ENCODE results near the gene AGA.

DNA sequence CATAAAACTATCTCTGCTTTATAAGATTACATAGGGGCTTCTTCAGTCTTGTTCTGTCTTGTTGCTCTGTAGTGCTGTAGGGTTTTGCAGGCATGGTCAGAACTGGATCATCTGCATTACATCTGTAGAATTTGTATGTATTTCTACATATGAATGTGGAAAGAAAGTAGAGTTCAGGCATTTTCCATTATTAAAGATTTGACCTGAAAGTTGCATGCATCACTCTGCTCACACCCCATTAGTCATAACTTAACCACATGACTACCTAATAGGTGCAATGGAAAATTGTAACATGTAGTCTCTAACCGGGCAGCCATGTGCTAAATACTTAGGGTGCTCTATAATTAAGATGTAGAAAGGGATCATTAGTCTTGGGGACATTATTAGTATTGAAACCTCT is 45.7 kb upstream of the AGA start:
- TF ChIP-seq, protein P1, sequence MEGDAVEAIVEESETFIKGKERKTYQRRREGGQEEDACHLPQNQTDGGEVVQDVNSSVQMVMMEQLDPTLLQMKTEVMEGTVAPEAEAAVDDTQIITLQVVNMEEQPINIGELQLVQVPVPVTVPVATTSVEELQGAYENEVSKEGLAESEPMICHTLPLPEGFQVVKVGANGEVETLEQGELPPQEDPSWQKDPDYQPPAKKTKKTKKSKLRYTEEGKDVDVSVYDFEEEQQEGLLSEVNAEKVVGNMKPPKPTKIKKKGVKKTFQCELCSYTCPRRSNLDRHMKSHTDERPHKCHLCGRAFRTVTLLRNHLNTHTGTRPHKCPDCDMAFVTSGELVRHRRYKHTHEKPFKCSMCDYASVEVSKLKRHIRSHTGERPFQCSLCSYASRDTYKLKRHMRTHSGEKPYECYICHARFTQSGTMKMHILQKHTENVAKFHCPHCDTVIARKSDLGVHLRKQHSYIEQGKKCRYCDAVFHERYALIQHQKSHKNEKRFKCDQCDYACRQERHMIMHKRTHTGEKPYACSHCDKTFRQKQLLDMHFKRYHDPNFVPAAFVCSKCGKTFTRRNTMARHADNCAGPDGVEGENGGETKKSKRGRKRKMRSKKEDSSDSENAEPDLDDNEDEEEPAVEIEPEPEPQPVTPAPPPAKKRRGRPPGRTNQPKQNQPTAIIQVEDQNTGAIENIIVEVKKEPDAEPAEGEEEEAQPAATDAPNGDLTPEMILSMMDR (conservative IDR thresholded peaks at IDR 0.05; ENCODE audit: low read depth, low read length) = no peak
- TF ChIP-seq BHLHE40 (IDR thresholded peaks at IDR 0.05; ENCODE audit: low read depth, low read length) = no peak
- TF ChIP-seq, protein P2, sequence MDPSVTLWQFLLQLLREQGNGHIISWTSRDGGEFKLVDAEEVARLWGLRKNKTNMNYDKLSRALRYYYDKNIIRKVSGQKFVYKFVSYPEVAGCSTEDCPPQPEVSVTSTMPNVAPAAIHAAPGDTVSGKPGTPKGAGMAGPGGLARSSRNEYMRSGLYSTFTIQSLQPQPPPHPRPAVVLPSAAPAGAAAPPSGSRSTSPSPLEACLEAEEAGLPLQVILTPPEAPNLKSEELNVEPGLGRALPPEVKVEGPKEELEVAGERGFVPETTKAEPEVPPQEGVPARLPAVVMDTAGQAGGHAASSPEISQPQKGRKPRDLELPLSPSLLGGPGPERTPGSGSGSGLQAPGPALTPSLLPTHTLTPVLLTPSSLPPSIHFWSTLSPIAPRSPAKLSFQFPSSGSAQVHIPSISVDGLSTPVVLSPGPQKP (IDR thresholded peaks at IDR 0.05; ENCODE audit: borderline replicate concordance, low read depth, low read length) = no peak
- no peak for TF ChIP-seq RFX5 (IDR thresholded peaks at IDR 0.05; ENCODE audit: low read depth, low read length)
- TF ChIP-seq POLR2A (IDR thresholded peaks at IDR 0.05; ENCODE audit: low read depth, low read length) = no peak
- no peak for TF ChIP-seq CEBPB (IDR thresholded peaks at IDR 0.05; ENCODE audit: low read depth, low read length)
- TF ChIP-seq MAFK (IDR thresholded peaks at IDR 0.05; ENCODE audit: low read depth, low read length) = no peak
- TF ChIP-seq NFE2L2 (IDR thresholded peaks at IDR 0.05; ENCODE audit: low read depth, low read length) = no peak
- no peak for TF ChIP-seq RCOR1 (IDR thresholded peaks at IDR 0.05; ENCODE audit: insufficient replicate concordance, low read length)
- TF ChIP-seq, protein P3, sequence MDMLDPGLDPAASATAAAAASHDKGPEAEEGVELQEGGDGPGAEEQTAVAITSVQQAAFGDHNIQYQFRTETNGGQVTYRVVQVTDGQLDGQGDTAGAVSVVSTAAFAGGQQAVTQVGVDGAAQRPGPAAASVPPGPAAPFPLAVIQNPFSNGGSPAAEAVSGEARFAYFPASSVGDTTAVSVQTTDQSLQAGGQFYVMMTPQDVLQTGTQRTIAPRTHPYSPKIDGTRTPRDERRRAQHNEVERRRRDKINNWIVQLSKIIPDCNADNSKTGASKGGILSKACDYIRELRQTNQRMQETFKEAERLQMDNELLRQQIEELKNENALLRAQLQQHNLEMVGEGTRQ (IDR thresholded peaks at IDR 0.05; ENCODE audit: low read depth, low read length) = no peak
- TF ChIP-seq RAD21 (IDR thresholded peaks at IDR 0.05; ENCODE audit: low read length) = no peak
